HG03066 (cell line): ENCODE results near the gene OR4C11.

Experiments used
- ATAC-seq: cut with Tn5 transposase; IDR thresholded peaks from one replicate; pipeline ENCODE4 v1.9.1; 2021; ENCODE audit warnings: low read depth; ENCODE audit not compliant: unreplicated experiment

Gene OR4C11

GRCh38 chr11:55607545-55607944 lies at the start of gene OR4C11:
OR4C11 (minus strand) TSS chr11:55607645; CDS start chr11:55604373, 3,272 bp downstream.
- ATAC-seq, result no peak

GRCh38 chr11:55655096-55655495 lies 47.7 kb upstream of the OR4C11 start:
- ATAC-seq, result no peak

GRCh38 chr11:55652560-55652959 lies 45.1 kb upstream of the OR4C11 start:
- no peak for ATAC-seq

GRCh38 chr11:55648027-55648426 lies 40.6 kb upstream of the OR4C11 start, which contains the start of gene OR4S2:
OR4S2 (plus strand) TSS chr11:55648327; CDS start chr11:55650904, 2,577 bp downstream.
- no peak for ATAC-seq

- ATAC-seq, result no peak
Observed at GRCh38 chr11:55634813-55635212, 27.4 kb upstream of the OR4C11 start, which contains the start of gene OR4P4. OR4P4 (plus strand) TSS chr11:55635113.

GRCh38 chr11:55624531-55624930 lies 17.1 kb upstream of the OR4C11 start:
- ATAC-seq, result no peak

- ATAC-seq, result peak; percentile 95
Observed at GRCh38 chr11:55572548-55572947, 34.9 kb downstream of the OR4C11 start.

GRCh38 chr11:55571828-55572227 lies 35.6 kb downstream of the OR4C11 start, which contains the start of gene OR4C16:
OR4C16 (plus strand) TSS chr11:55572128; CDS start chr11:55572128, 0 bp downstream.
- ATAC-seq, result no peak

- no peak for ATAC-seq
Observed at GRCh38 chr11:55554169-55554568, 53.3 kb downstream of the OR4C11 start, which contains the start of gene OR4C15. OR4C15 (plus strand) TSS chr11:55554469; CDS start chr11:55554469, 0 bp downstream.
